Heart left ventricle (tissue), 16 donors: ENCODE measurements around the gene SLC6A9. TPM values are rescaled to one million over a fixed set of nuclear protein-coding genes. Genes with fewer than 3 reads are reported as not detected.

Experiments
- ATAC-seq, 4 donors: fragments of 200-7000 bp; cut with Tn5 transposase; one replicate each; pipeline ENCODE4 v1.9.1; 2020 to 2022; ENCODE audit warnings: moderate library complexity in 4 of 4, mild to moderate bottlenecking in 3 of 4, moderate number of reproducible peaks in 1 of 4
- DNase-seq, 5 donors: peaks; one replicate each; pipeline ENCODE4 v3.0.0-alpha.2; 2020
- H3K27ac ChIP-seq, 12 donors: fragments of 200-600 bp; sonication (generic) in 4 of 12; one replicate each; pipeline versions ENCODE4 v1.5.0 to v1.8.0; 2016 to 2022; ENCODE audit warnings: mild to moderate bottlenecking in 2 of 12
- H3K27me3 ChIP-seq, 9 donors: fragments of 200-600 bp; sonication (generic) in 2 of 9; one replicate each; pipeline versions ENCODE4 v1.5.1 to v1.8.0; 2016 to 2022; ENCODE audit warnings: mild to moderate bottlenecking in 3 of 9
- H3K36me3 ChIP-seq, 9 donors: fragments of 200-600 bp; sonication (generic) in 2 of 9; one replicate each; pipeline versions ENCODE4 v1.5.0 to v1.8.0; 2018 to 2022; ENCODE audit warnings: mild to moderate bottlenecking in 2 of 9
- H3K4me1 ChIP-seq, 12 donors: fragments of 200-600 bp; sonication (generic) in 4 of 12; one replicate each; pipeline versions ENCODE4 v1.5.0 to v1.8.0; 2016 to 2022; ENCODE audit warnings: mild to moderate bottlenecking in 3 of 12
- H3K4me3 ChIP-seq, 12 donors: fragments of 200-600 bp; sonication (generic) in 4 of 12; one replicate each; pipeline versions ENCODE4 v1.5.0 to v1.8.0; 2017 to 2022; ENCODE audit warnings: mild to moderate bottlenecking in 9 of 12, moderate library complexity in 4 of 12
- H3K9me3 ChIP-seq, 12 donors: fragments of 200-600 bp; sonication (generic) in 4 of 12; one replicate each; pipeline versions ENCODE4 v1.5.0 to v1.8.0; 2016 to 2022; ENCODE audit warnings: mild to moderate bottlenecking in 1 of 12
- POLR2A ChIP-seq, 2 donors: fragments of 450-650 bp; IDR thresholded peaks; one replicate each; pipeline ENCODE4 v1.6.1; 2017; ENCODE audit warnings: antibody characterized with exemption in 2 of 2, mild to moderate bottlenecking in 2 of 2, moderate library complexity in 2 of 2
- WGBS, 4 donors: extraction: QIAGEN DNeasy Blood & Tissue Kit in 2 of 4; methylation state at CpG; one replicate each; pipeline versions ENCODE4 v1.1.5 to v1.1.7; 2013 to 2018; 5-methylcytosine and 5-hydroxymethylcytosine counted together
- intact Hi-C, 10 donors: fragments of 100-400 bp; cut with DNase I; formaldehyde crosslinking; loops; one replicate each; pipeline versions ENCODE4 v1.11.1 to v1.14.2; 2022
- polyA plus RNA-seq, 2 donors: library from polyadenylated mRNA; stranded (reverse); fragments of 200-250 nt; gene quantifications; one replicate each; pipeline ENCODE4 v1.2.3, GENCODE V29; 2013
- total RNA-seq, 9 donors: library from RNA; depleted of rRNA in 2 of 9; stranded (reverse); fragments of >200 nt in 2 of 9; fragmentation: NEBNext Ultra II Directional in 3 of 9; extraction: Animal tissue kit (Norgen Biotek cat#: 25700) in 3 of 9; gene quantifications; one replicate each; pipeline versions ENCODE4 v1.1.0 to v1.2.4, GENCODE V29; 2016 to 2023
- TF ChIP-seq, protein P1 (sequence below), 12 donors: fragments of 200-600 bp; sonication (generic) in 4 of 12; IDR thresholded peaks; one replicate each; pipeline versions ENCODE4 v1.5.0 to v1.8.0; 2018 to 2022; ENCODE audit warnings: antibody characterized with exemption in 12 of 12, mild to moderate bottlenecking in 5 of 12
- donor health status: ischemic (EF 13 %, LVEDD 7.1; RV severe dilation, severe dysfunction).
- donor health status: healthy with polysubstance abuse.
- donor health status: DM: no; HTN: yes; CAD: no.
- donor health status: DM: no; HTN: no; CAD: no.
- donor health status: ischemic (EF 25% LVEDD 6.9; RV normal size, moderate dysfunction).
- donor health status: ischemic (EF 25% LVEDD 5.7; RV mildly dilated, moderate dysfunction).
- donor health status: healthy.
- donor health status: DM: yes; HTN: yes; CAD: no.
- donor health status: ischemic (EF 35%, LVEDD 5.7; RV mildly dilated, moderate dysfunction).
- donor health status: nonischemic (EF 11% LVEDD 7.7; RV severe dilation, severe dysfunction).
- donor health status: DM: yes; HTN: yes; CAD: no.
- donor health status: PGD.
- donor health status: ischemic (EF 29% LVEDD 5.4; RV normal size, mild dysfunction).
- donor health status: nonischemic (EF 23%, LVEDD 6.1; RV moderate dilation, normal function).

The SLC6A9 gene
- total and polyA plus RNA-seq, 11 donors = 0.61 to 2.4 (median 1.1) TPM

- WGBS, 4 donors = 78 to 86% (median 83%) methylated on average over 9 of the region's 9 CpGs
- intact Hi-C loops = loop anchor here in 8 of 10 donors (5.0 to 10.0 kb wide), 6 partner anchors 38 to 520 kb away; partner anchors contain the start of gene ARTN (in 2 of the 8)
- no peaks in the 10 kb centered on the region for H3K9me3 ChIP-seq
- H3K27ac ChIP-seq = no peak overlapping the region
- H3K4me1 ChIP-seq = peaks cover 0 to 27% (median 0%) of the 10 kb centered on the region in 12 donors
- H3K4me3 ChIP-seq = no peak overlapping the region
- peaks cover 0 to 7% (median 0%) of the 10 kb centered on the region in 9 donors for H3K27me3 ChIP-seq
- DNase-seq (no peak), ATAC-seq (no peak)
- no peak for TF ChIP-seq POLR2A (IDR thresholded peaks at IDR 0.05)
- TF ChIP-seq, protein P1, sequence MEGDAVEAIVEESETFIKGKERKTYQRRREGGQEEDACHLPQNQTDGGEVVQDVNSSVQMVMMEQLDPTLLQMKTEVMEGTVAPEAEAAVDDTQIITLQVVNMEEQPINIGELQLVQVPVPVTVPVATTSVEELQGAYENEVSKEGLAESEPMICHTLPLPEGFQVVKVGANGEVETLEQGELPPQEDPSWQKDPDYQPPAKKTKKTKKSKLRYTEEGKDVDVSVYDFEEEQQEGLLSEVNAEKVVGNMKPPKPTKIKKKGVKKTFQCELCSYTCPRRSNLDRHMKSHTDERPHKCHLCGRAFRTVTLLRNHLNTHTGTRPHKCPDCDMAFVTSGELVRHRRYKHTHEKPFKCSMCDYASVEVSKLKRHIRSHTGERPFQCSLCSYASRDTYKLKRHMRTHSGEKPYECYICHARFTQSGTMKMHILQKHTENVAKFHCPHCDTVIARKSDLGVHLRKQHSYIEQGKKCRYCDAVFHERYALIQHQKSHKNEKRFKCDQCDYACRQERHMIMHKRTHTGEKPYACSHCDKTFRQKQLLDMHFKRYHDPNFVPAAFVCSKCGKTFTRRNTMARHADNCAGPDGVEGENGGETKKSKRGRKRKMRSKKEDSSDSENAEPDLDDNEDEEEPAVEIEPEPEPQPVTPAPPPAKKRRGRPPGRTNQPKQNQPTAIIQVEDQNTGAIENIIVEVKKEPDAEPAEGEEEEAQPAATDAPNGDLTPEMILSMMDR (IDR thresholded peaks at IDR 0.05) = no peak
- no peaks in the 10 kb centered on the region for H3K36me3 ChIP-seq
Observed at GRCh38 chr1:44045064-44045463, 13.8 kb upstream of the SLC6A9 start.

DNA sequence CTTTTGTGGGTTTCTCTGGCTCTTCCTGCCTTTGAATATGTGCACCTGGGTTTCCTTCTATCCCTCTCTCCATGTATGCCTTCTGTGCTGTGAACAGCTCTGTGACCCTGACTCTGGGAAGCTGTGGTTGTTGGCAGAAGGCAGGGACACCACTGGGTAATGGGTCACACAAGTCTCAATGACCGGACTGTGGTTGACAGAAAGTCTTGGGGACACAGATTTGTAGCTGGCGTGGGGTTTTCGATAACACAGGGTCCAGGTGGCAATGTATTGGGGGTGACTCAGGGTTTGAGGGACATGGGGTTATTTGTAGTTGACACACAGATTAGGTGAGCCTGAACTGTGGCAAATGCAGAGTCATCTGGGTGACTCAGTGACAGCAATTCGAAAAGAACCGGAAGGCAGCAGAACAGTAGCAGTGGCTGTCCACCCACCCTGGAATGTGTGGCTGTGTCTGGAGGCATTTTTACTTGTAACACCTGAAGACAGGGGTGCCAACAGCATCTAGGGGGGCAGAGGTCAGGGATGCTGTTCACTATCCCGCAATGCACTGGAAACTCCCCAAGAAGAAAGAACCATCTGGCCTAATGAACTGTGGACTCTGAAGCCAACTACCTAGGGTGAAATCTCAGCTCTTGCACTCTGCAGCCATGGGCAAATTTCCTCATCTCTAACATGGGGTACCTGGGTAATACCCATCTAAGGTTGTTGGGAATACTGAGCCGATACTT is 13.0 kb upstream of the SLC6A9 start:
- Histone ChIP-seq H3K4me1 (peaks cover 0 to 19% (median 0%) of the 10 kb centered on the region in 12 donors), H3K4me3 (no peak overlapping the region), H3K9me3 (no peaks in the 10 kb centered on the region), H3K36me3 (no peaks in the 10 kb centered on the region), H3K27me3 (peaks cover 0 to 7% (median 0%) of the 10 kb centered on the region in 9 donors), H3K27ac (no peak overlapping the region)
- TF ChIP-seq, protein P1 (IDR thresholded peaks at IDR 0.05) = no peak
- no peak for TF ChIP-seq POLR2A (IDR thresholded peaks at IDR 0.05)
- 79 to 92% (median 88%) methylated on average over 7 of the region's 7 CpGs for WGBS, 4 donors
- intact Hi-C loops = loop anchor here in 4 of 10 donors (5.0 to 10.0 kb wide), 3 partner anchors 37 to 519 kb away; partner anchors contain the start of gene ARTN (in 2 of the 4)
- ATAC-seq = no peak
- no peak for DNase-seq

GRCh38 chr1:44043176-44044070 is 12.2 kb upstream of the SLC6A9 start:
- Histone ChIP-seq H3K9me3 (no peaks in the 10 kb centered on the region), H3K27ac (no peak overlapping the region), H3K4me1 (peaks cover 0 to 12% (median 0%) of the 10 kb centered on the region in 12 donors), H3K27me3 (peaks cover 0 to 7% (median 0%) of the 10 kb centered on the region in 9 donors), H3K36me3 (no peaks in the 10 kb centered on the region), H3K4me3 (no peak overlapping the region)
- ATAC-seq (no peak), DNase-seq (no peak)
- whole genome bisulfite sequencing, 4 donors = 79 to 89% (median 83%) methylated on average over 11 to 16 of the region's 16 CpGs
- intact Hi-C loops = loop anchor here in 4 of 10 donors (5.0 to 10.0 kb wide), 3 partner anchors 36 to 519 kb away; partner anchors contain the start of gene ARTN (in 2 of the 4)
- no peak for TF ChIP-seq POLR2A (IDR thresholded peaks at IDR 0.05)
- TF ChIP-seq, protein P1 (IDR thresholded peaks at IDR 0.05) = no peak
